Nucleus accumbens (tissue), 56 donors: ENCODE measurements around the gene GAS7.

Experiments used
- DNase-seq, 56 donors: peaks; one replicate each; lab custom pipeline; 2025; lab: John Stamatoyannopoulos, UW

The GAS7 gene

DNA sequence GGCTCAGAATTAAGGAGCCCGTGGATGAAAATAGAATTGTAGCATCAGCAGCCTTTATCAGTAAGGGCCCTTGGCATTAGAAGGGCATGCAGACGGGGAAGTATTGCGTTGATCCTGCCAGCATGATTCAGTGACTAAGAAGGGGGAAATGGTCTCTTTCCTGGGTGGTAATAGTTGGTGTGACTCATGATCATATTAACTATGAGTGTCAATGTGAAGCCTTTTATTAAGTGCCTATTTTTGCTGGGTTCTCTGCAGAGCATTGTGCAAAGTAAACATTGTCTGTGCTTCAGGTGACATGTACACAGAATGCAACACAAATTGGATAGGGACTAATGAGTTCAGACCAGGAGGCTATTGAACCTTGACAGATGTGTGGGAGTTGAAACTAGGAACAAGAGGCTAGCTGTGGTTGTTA, 317.8 kb downstream of the GAS7 start:
- peak in 1 of 56 donors; percentile 22 for DNase-seq

GRCh38 chr17:9878786-9879525, 319.4 kb downstream of the GAS7 start:
- DNase-seq, result no peak

DNA sequence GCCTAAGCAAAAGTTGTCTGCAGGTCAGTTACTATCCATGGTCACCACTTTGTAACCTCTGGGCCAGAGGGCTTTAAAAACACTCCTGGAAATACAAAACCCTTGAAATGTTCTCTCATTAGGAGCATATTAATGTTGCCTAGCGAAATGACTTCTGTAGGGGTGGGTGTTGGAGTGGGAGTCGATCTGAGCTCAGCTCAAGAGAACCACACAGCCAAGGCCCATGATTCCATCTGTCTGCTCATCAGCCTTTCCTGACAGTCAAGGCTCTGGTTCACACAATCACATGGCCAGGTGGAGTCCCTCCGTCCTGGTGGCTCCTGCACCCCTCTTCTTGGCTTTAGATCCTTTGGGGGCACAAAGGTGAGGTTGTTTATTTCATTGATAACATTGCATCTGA, 320.1 kb downstream of the GAS7 start:
- DNase-seq, result peak in 10 of 56 donors; percentile 3 to 42 (median 26)

- DNase-seq, result peak in 1 of 56 donors; percentile 2
Observed at GRCh38 chr17:9875441-9875840, 323.0 kb downstream of the GAS7 start.

DNA sequence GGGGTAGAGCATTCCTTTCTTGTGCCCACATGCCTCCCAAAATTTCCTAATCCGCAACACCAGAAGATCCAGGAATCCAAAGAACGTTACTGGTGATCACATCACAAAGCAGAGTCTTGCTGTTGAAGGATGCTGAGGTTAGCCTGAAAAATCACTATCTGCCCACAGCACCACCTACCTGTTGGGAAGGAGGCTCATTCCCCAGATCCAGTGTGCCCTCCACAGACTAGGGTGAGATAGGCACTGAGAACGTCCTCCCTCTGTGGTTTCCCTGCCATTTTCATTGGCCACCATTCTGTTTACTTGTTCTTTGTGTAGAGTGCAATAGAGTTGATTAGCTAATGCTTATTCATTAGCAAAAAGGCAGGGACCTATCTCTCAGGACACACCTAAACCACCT, 323.7 kb downstream of the GAS7 start:
- DNase-seq, result no peak

GRCh38 chr17:9872852-9873251, 325.6 kb downstream of the GAS7 start:
- no peak for DNase-seq

GRCh38 chr17:9868552-9868951, 329.9 kb downstream of the GAS7 start:
- no peak for DNase-seq

DNA sequence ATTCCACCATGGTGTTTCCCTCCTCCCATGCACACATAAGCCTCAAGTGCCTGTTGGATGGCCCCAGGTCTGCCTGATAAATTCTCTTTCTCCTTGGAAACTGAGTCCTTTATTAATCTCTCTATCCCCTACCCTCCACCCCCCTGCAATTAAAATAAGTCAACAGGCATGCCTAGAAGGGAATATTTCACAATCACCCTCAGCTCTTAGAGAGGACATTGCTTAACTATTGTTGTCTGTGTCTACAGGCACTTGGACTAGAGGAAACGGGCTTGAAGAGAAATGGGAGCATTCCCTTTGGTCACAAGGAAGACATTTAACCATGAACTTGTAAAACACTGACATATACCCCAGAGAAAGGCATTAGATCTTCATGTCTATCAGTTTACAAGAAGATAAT, 332.8 kb downstream of the GAS7 start:
- DNase-seq, result no peak

DNA sequence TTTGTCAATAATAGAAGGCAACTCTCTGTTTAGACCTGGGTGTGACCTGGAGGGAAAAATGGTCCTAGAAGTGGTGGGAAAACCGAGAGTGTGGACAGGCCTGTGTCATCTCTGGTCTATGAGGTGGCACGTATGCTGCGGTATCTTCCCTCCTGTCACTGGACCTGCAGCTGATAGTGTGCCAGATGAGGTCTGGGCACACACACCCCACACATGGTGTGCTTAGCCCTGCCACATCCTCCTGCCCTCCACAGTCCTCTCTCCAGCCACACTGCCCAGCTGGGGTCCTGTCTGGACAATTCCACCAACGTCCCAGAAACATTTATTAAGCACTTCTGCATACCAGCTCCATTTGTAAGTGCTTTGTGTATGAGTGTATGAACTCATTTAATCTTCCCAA, 335.5 kb downstream of the GAS7 start:
- no peak for DNase-seq

GRCh38 chr17:9862220-9862619, 336.2 kb downstream of the GAS7 start:
- no peak for DNase-seq

- DNase-seq, result no peak
Observed at GRCh38 chr17:9860851-9861250, 337.6 kb downstream of the GAS7 start.
